Endothelial cell of umbilical vein (primary cell): ENCODE results near the gene BTG1. TPM values are rescaled to one million over a fixed set of nuclear protein-coding genes. Genes with fewer than 3 reads are reported as not detected.

ENCODE experiments used
- BruUV-seq: library from RNA; stranded (reverse); fragments of 400-500 nt; replicated peaks from 2 replicates; lab custom pipeline; 2021; lab: Mats Ljungman, UMichigan
- CTCF ChIA-PET: fragments of 300-600, 350-600 bp; sonication (Branson Sonifier 250); formaldehyde crosslinking; loops from one replicate; lab custom pipeline; 2021; ENCODE audit warnings: antibody characterized with exemption, inconsistent platforms; lab: Charles Lee
- POLR2A ChIA-PET: fragments of 300-600, 350-600 bp; sonication (Branson Sonifier 250); formaldehyde crosslinking; loops from one replicate; lab custom pipeline; 2021; ENCODE audit warnings: antibody characterized with exemption, inconsistent platforms; lab: Charles Lee
- DNase-seq: peaks from one replicate; pipeline ENCODE4 v3.0.0-alpha.2; 2011; ENCODE audit warnings: low read depth, low spot score
- FAIRE-seq: peaks from 2 replicates; lab custom pipeline; 2011; peaks lifted over from hg19 to GRCh38; lab: Jason Lieb, UNC
- H2AFZ ChIP-seq: 2 replicates; pipeline ENCODE4 v1.6.0; 2012; ENCODE audit warnings: low read depth, low read length, control low read depth, inconsistent platforms
- H3K27ac ChIP-seq: 2 replicates; pipeline ENCODE4 v1.5.1; 2011; ENCODE audit warnings: low read depth, mild to moderate bottlenecking, control low read depth, low read length, moderate library complexity; ENCODE audit not compliant: insufficient read depth
- H3K27me3 ChIP-seq, 2 experiments: 2 replicates each; pipeline versions ENCODE4 v1.6.0 to v1.6.1; 2011; ENCODE audit warnings: low read length in 2 of 2, mixed read lengths in 1 of 2; ENCODE audit not compliant: control insufficient read depth in 2 of 2, insufficient read depth in 2 of 2
- H3K36me3 ChIP-seq, 2 experiments: 2 replicates in 1 of 2; 3 replicates in 1 of 2; pipeline ENCODE4 v1.5.1; 2011; ENCODE audit warnings: low read length in 2 of 2, mild to moderate bottlenecking in 1 of 2, moderate library complexity in 1 of 2; ENCODE audit not compliant: control insufficient read depth in 2 of 2, insufficient read depth in 2 of 2; ENCODE audit errors: extremely low read depth in 1 of 2
- H3K4me1 ChIP-seq: 3 replicates; pipeline ENCODE4 v1.5.1; 2011; ENCODE audit warnings: mild to moderate bottlenecking, low read length; ENCODE audit not compliant: control insufficient read depth, insufficient read depth; ENCODE audit errors: extremely low read depth
- H3K4me2 ChIP-seq: 2 replicates; pipeline ENCODE4 v1.6.1; 2011; ENCODE audit warnings: low read length, control low read depth, mixed read lengths; ENCODE audit not compliant: insufficient read depth
- H3K4me3 ChIP-seq, 3 experiments: fragments of 200-600 bp in 1 of 3; sonication (generic), shearing (Covaris generic) in 1 of 3; replicated peaks in 1 of 3; 2 replicates each; pipeline ENCODE4 v1.5.1; 2011 to 2016; ENCODE audit warnings: control low read depth in 3 of 3, low read length in 3 of 3, mild to moderate bottlenecking in 2 of 3, inconsistent platforms in 1 of 3, low read depth in 1 of 3, moderate library complexity in 1 of 3; ENCODE audit not compliant: insufficient read depth in 1 of 3
- H3K79me2 ChIP-seq: 2 replicates; pipeline ENCODE4 v1.6.0; 2012; ENCODE audit warnings: low read length, inconsistent platforms; ENCODE audit not compliant: control insufficient read depth, insufficient read depth
- H3K9ac ChIP-seq: replicated peaks from 2 replicates; pipeline ENCODE3; 2011; ENCODE audit warnings: low read length, control low read depth; ENCODE audit not compliant: insufficient read depth; ENCODE audit errors: extremely low read depth
- H3K9me1 ChIP-seq: replicated peaks from 3 replicates; pipeline ENCODE4 v1.6.0; 2011; ENCODE audit warnings: mild to moderate bottlenecking, low read length; ENCODE audit not compliant: control insufficient read depth, insufficient read depth; ENCODE audit errors: extremely low read depth
- H3K9me3 ChIP-seq: replicated peaks from 2 replicates; pipeline ENCODE4 v1.5.1; 2012; ENCODE audit warnings: low read length, inconsistent platforms; ENCODE audit not compliant: control insufficient read depth, insufficient read depth
- H4K20me1 ChIP-seq: replicated peaks from 2 replicates; pipeline ENCODE3; 2011; ENCODE audit warnings: mild to moderate bottlenecking, low read length; ENCODE audit not compliant: control insufficient read depth, insufficient read depth; ENCODE audit errors: extremely low read depth
- CTCF ChIP-seq, 2 donors: IDR thresholded peaks; 1 replicate in 1 of 2; 2 replicates in 1 of 2; pipeline ENCODE4 v1.5.1; 2011; ENCODE audit warnings: low read length in 2 of 2, mild to moderate bottlenecking in 2 of 2, moderate library complexity in 2 of 2, control low read depth in 1 of 2, inconsistent platforms in 1 of 2, low read depth in 1 of 2; ENCODE audit not compliant: insufficient read depth in 1 of 2; ENCODE audit errors: extremely low read depth in 1 of 2
- EZH2 ChIP-seq: IDR thresholded peaks from 2 replicates; pipeline ENCODE4 v1.6.1; 2012; ENCODE audit warnings: borderline replicate concordance, low read depth, mild to moderate bottlenecking, moderate library complexity, low read length, inconsistent platforms; ENCODE audit not compliant: severe bottlenecking
- FOS ChIP-seq: IDR thresholded peaks from 2 replicates; pipeline ENCODE4 v1.6.1; 2011; ENCODE audit warnings: mild to moderate bottlenecking, low read length, moderate library complexity, borderline replicate concordance; ENCODE audit not compliant: insufficient read depth
- GATA2 ChIP-seq: IDR thresholded peaks from 2 replicates; pipeline ENCODE4 v1.7.0; 2011; ENCODE audit warnings: low read depth, mild to moderate bottlenecking, moderate library complexity, mixed read lengths, low read length; ENCODE audit not compliant: insufficient read length, insufficient read depth
- JUN ChIP-seq: IDR thresholded peaks from 2 replicates; pipeline ENCODE4 v1.6.1; 2011; ENCODE audit warnings: borderline replicate concordance, low read depth; ENCODE audit not compliant: insufficient read length, insufficient read depth
- MAX ChIP-seq: IDR thresholded peaks from 2 replicates; pipeline ENCODE4 v1.6.1; 2011; ENCODE audit not compliant: insufficient read depth, insufficient read length
- MYC ChIP-seq: IDR thresholded peaks from one replicate; pipeline ENCODE4 v1.6.1; 2011; ENCODE audit warnings: mild to moderate bottlenecking, low read depth, low read length
- POLR2A ChIP-seq: IDR thresholded peaks from 2 replicates; pipeline ENCODE4 v1.6.1; 2012; ENCODE audit warnings: low read depth, mild to moderate bottlenecking, control low read depth, low read length
- POLR2AphosphoS5 ChIP-seq: IDR thresholded peaks from 2 replicates; pipeline ENCODE4 v1.6.1; 2012; ENCODE audit warnings: low read depth, mild to moderate bottlenecking, control low read depth, low read length, moderate library complexity; ENCODE audit not compliant: insufficient read depth
- dilution Hi-C: fragments of 300-500 bp; cut with MboI; formaldehyde crosslinking; loops from one replicate; pipeline ENCODE4 v1.15.0; 2019; ENCODE audit warnings: low sequenced_read_pairs; ENCODE audit not compliant: extremely low pct_ligation_motif_present
- intact Hi-C: fragments of 100-400 bp; cut with micrococcal nuclease; formaldehyde crosslinking; loops from one replicate; pipeline ENCODE4 v1.10.0; 2022
- polyA plus RNA-seq, 4 experiments: library from polyadenylated mRNA; depleted of rRNA in 3 of 4; stranded (reverse) in 3 of 4; unstranded in 1 of 4; fragments of >200 nt; gene quantifications; 2 replicates each; pipeline versions ENCODE4 v1.2.1 to v1.2.3, GENCODE V29; 2011 to 2012; ENCODE audit warnings: missing spikeins in 1 of 4
- total RNA-seq: library from RNA; stranded (reverse); gene quantifications from 2 replicates; pipeline ENCODE4 v1.2.3, GENCODE V29; 2021

BTG1 gene
- total and polyA plus RNA-seq, 2 donors (not counting 3 experiments of a cell fraction or from before 2014, with no cell fraction given): 42.8 to 104 TPM

DNA sequence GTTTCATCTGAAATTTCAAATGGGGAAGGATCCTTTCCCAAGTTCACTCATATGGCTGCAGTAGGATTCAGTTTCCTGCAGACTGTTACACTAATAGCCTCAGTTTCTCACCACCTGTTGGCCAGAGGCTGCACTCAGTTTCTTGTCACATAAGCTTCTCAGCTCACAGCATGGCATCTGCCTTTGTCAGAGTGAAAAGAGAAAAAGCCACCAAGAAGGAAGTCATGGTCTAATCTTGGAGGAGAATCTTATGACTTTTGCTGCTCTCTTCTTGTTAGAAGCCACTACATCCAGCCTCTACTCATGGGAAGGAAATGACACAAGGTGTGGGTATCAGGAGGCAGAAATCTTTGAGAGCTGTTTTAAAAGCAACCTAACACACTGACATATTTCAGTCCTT, 39.4 kb upstream of the BTG1 start:
- Histone ChIP-seq H3K4me1 (no peaks in the 10 kb centered on the region), H3K9ac (no peak overlapping the region), H3K4me3 (no peak overlapping the region), H2AFZ (no peak overlapping the region), H3K9me1 (no peaks in the 10 kb centered on the region), H3K4me2 (no peak overlapping the region), H3K27ac (no peak overlapping the region), H3K36me3 (no peaks in the 10 kb centered on the region), H3K79me2 (no peaks in the 10 kb centered on the region), H3K27me3 (no peaks in the 10 kb centered on the region), H4K20me1 (no peaks in the 10 kb centered on the region), H3K9me3 (no peaks in the 10 kb centered on the region)
- ChIA-PET POLR2A (no interaction called here), CTCF (no interaction called here)
- no peak for TF ChIP-seq MAX
- TF ChIP-seq POLR2A: no peak
- TF ChIP-seq MYC: no peak
- TF ChIP-seq EZH2: no peak
- TF ChIP-seq CTCF (IDR thresholded peaks at IDR 0.05; ENCODE audit: extremely low read depth in 1 of 2, insufficient read depth in 1 of 2, low read depth in 1 of 2, low read length in 2 of 2): no peak
- no peak for TF ChIP-seq POLR2AphosphoS5
- no peak for TF ChIP-seq JUN
- no peak for TF ChIP-seq FOS
- TF ChIP-seq GATA2: no peak
- intact Hi-C loops (no loop called here), dilution Hi-C loops (no loop called here)
- no peak for DNase-seq
- no peak for FAIRE-seq
- no TSS peak for BruUV-seq
